NOMO-1 treated with dmso at 0.1 percent for 144 hours (cell line): Measurements from ENCODE around the gene TMED1.

Experiments used
- DNase-seq: peaks from one replicate; lab custom pipeline; 2025; ENCODE audit not compliant: unreplicated experiment; lab: John Stamatoyannopoulos, UW

TMED1 gene

GRCh38 chr19:10812902-10813404, 23.1 kb downstream of the TMED1 start:
- DNase-seq: peak; percentile 82

- no peak for DNase-seq
Measured at GRCh38 chr19:10812196-10812595, 23.8 kb downstream of the TMED1 start.

- no peak for DNase-seq
Measured at GRCh38 chr19:10811391-10812111, 24.5 kb downstream of the TMED1 start.

GRCh38 chr19:10809651-10810285, 26.2 kb downstream of the TMED1 start:
- peak; percentile 30 for DNase-seq

- DNase-seq: peak; percentile 55
Measured at GRCh38 chr19:10808937-10809649, 26.9 kb downstream of the TMED1 start.

GRCh38 chr19:10805758-10806247, 30.2 kb downstream of the TMED1 start:
- no peak for DNase-seq

GRCh38 chr19:10805065-10805757, 30.8 kb downstream of the TMED1 start:
- DNase-seq: peak; percentile 72

- no peak for DNase-seq
Measured at GRCh38 chr19:10803252-10803651, 32.8 kb downstream of the TMED1 start.

GRCh38 chr19:10802479-10802878, 33.5 kb downstream of the TMED1 start:
- DNase-seq: no peak

- no peak for DNase-seq
Measured at GRCh38 chr19:10800488-10800887, 35.5 kb downstream of the TMED1 start.

- DNase-seq: no peak
Measured at GRCh38 chr19:10797541-10798256, 38.3 kb downstream of the TMED1 start.

- DNase-seq: no peak
Measured at GRCh38 chr19:10797078-10797477, 38.9 kb downstream of the TMED1 start.

- no peak for DNase-seq
Measured at GRCh38 chr19:10796653-10797052, 39.4 kb downstream of the TMED1 start.

- DNase-seq: no peak
Measured at GRCh38 chr19:10789866-10790265, 46.1 kb downstream of the TMED1 start.

- DNase-seq: no peak
Measured at GRCh38 chr19:10788146-10788545, 47.9 kb downstream of the TMED1 start.

- DNase-seq: peak; percentile 55
Measured at GRCh38 chr19:10784257-10784656, 51.8 kb downstream of the TMED1 start.

- no peak for DNase-seq
Measured at GRCh38 chr19:10782795-10783194, 53.2 kb downstream of the TMED1 start.
